Activated CD8-positive, alpha-beta memory T cell treated with anti-CD3 and anti-CD28 coated beads, Interleukin-2, amount 50 U/mL, for 48 hours (primary cell): ENCODE results near the gene PTCH2.

Experiments used
- DNase-seq: peaks from one replicate; pipeline ENCODE4 v3.0.0-alpha.2; 2020

The PTCH2 gene

GRCh38 chr1:44802306-44803061, 40.6 kb downstream of the PTCH2 start:
- DNase-seq, result peak; percentile 58

DNA sequence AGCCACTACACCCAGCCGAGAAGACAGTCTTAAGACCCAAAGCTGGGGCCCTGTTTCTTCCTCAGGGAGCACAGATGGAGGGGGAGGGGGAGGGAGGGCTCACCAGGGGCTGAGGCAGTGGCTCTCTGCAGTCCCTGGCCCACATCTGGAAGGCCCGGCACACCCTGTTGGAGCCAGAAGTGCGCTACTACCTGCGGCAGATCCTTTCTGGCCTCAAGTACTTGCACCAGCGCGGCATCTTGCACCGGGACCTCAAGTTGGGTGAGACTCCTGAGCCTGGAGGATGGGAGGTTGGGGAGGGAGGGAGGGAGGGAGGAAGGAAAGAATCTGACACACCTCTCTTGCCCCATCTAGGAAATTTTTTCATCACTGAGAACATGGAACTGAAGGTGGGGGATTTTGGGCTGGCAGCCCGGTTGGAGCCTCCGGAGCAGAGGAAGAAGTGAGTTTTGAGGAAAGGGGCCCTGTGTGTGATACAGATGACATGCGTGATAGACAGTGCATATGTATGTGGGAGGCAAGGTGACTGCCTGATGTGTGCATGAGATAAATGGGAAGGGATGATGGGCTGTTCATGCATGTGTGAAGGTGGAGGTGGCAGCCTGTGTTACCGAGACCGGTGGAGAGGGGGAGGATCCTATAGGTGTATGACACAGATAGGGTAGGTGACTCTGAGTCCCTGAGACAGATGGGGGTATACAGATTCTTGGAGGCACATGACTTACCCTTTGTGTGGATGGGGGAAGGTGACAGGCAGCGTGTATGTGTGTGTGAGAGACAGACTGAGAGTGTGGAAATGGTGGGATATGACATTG, 41.4 kb downstream of the PTCH2 start:
- peak; percentile 67 for DNase-seq

GRCh38 chr1:44799770-44800584, 43.1 kb downstream of the PTCH2 start, which contains the start of gene PLK3:
PLK3 (plus strand) TSS chr1:44800377; CDS start chr1:44800464, 87 bp downstream.
- DNase-seq, result peak; percentile 97

- DNase-seq, result peak; percentile 53
Observed at GRCh38 chr1:44798481-44799365, 44.3 kb downstream of the PTCH2 start.

DNA sequence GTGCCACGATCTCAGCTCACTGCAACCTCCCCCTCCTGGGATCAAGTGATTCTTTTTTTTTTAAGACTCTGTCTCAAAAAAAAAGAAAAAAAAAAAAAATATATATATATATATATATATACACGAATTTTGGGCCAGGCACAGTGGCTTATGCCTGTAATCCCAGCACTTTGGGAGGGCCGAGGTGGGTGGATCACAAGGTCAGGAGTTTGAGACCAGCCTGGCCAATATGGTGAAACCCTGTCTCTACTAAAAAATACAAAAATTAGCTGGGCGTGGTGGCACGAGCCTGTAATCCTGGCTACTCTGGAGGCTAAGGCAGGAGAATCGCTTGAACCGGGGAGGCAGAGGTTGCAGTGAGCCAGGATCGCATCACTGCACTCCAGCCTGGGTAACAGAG, 45.2 kb downstream of the PTCH2 start:
- peak; percentile 47 for DNase-seq

GRCh38 chr1:44792736-44793502, 50.1 kb downstream of the PTCH2 start:
- peak; percentile 43 for DNase-seq

DNA sequence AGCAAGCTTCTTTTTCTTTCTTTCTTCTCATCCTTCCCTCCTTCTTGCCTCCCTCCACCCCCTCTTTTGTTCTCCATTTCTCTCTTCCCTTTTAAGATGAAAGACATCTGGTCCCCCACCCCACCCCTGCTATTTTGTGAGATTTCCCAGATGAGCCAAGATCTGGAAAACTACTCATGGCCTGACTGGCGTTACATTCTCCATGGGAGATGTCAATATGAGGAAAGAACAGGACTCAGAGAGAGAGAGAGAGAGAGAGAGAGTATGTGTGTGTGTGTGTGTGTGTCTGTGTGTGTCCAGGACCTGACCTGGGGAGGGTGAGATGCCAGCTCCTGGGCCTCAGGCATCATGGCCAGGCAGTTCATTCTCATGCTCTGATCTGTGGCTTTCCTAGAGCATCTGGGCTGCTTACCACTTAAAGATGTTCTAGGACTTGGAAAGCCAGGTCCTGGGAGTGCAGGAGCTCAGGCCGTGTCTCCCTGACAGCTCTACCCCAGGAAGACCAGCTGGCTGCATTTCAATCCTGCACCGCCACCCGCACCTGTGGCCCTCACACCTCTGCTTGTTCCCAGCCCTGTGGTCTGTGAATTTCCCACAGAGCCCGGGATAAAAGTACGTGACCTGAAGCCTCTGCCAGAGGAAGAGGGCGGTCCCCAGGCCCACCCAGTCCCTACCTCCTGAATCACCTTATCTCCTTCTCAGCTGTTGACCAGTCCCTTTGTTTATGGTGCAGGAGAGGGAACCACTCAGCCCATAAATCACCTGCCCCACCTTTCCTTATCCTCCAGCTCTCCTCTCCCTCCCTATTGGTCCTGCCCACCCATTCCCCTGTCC, 51.9 kb downstream of the PTCH2 start:
- DNase-seq, result no peak

DNA sequence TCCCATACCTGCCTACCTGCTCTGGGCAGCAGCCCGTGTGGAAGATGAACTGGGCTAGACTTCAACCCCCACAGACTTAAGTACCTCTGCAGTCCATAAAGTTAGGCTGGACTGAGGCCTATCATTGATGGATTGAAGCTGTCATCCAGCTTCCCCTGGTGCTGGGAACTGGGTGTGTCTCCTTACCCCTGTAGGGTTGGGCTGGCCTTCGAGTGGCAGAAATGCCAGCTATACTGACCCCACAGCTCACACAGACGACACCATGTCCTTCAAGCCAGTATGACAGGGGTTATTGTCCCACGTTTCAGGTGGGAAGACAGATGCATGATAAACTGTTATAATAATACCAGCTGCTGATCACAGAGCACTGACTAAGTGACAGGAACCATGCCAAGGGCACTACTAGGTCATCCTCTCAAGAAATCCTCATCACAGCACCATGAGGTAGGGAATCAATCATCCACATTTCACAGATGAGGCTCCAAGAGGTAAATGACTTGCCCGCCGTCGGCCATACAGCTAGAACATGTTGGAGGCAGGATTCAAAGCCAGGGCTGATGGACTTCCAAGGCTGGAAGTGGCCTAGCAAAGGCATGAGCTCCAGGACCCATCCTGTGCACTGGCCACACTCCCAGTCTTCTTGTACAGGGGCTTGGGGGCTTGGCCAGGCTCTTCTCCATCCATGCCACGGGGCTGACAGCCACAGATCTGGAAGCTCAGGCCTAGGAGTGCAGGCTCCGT, 54.8 kb downstream of the PTCH2 start, which contains the start of gene BEST4:
TSS of gene BEST4 (minus strand) at position 51 of the 741 bp plus-strand sequence. CDS start 465 bp downstream, outside the sequence.
- DNase-seq, result no peak

- no peak for DNase-seq
Observed at GRCh38 chr1:44787506-44787905, 55.5 kb downstream of the PTCH2 start.

GRCh38 chr1:44786841-44787426, 56.1 kb downstream of the PTCH2 start:
- no peak for DNase-seq

GRCh38 chr1:44786138-44786840, 56.8 kb downstream of the PTCH2 start:
- peak; percentile 91 for DNase-seq

DNA sequence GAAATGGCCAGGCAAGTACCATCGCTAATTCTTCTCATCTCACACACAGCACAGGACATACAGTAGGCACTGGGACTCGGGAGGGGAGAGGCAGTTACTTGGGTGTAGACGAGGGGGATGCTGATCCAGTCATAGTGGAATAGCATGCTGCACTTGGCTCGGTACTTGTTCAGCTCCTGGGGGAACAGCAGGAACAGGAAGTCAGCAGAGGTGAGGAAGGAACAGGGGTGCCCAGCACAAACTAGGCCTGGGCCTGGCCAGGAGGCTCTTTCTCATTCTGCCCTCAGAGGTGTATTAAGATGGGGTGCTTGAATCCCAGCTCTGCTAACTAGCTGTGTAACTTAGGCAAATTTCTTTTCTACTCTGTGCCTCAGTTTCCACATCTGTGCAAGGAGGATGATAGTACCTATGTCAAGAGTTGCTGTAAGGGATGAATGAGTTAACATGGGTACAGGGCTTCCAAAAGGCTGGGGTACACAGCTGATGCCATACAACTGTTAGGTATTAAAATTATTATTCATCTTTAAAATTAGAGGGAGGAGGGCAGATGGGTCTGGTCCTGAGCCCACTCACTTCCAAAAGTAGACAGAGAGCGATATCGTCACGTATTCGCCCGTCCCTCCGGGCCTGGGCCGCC, 57.4 kb downstream of the PTCH2 start:
- no peak for DNase-seq

GRCh38 chr1:44785029-44785380, 58.0 kb downstream of the PTCH2 start:
- DNase-seq, result peak; percentile 68

GRCh38 chr1:44784094-44785028, 58.7 kb downstream of the PTCH2 start:
- peak; percentile 75 for DNase-seq

GRCh38 chr1:44783697-44784093, 59.4 kb downstream of the PTCH2 start:
- DNase-seq, result peak; percentile 60

DNA sequence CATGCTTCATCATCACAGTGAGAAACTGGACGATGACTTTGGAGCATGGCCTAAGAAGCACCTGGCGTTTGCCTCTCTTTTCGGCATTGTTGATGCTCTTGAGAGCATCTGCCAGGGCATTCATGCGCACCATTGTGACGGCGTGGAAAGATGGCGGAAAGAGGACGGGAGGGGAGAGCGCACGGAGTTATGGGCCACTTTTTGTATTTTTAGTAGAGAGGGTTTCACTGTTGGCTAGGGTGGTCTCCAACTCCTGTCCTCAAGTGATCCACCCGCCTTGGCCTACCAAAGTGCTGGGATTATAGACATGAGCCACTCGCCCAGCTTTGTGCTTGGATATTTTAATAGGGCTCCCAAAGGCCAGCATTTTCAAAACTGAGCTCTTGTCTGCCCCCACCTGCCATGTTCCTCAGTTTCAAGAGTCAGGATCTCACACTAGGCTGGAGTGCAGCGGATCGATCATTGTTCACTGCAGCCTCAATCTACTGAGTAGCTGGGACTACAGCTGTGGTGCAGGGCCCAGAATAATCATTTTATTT, 62.4 kb downstream of the PTCH2 start:
- DNase-seq, result no peak
